Measurements from ENCODE around the gene DMRTC2.
A peak's percentile ranks its signal among the peaks of the same experiment; 100 is the strongest.

DMRTC2 gene

DNA sequence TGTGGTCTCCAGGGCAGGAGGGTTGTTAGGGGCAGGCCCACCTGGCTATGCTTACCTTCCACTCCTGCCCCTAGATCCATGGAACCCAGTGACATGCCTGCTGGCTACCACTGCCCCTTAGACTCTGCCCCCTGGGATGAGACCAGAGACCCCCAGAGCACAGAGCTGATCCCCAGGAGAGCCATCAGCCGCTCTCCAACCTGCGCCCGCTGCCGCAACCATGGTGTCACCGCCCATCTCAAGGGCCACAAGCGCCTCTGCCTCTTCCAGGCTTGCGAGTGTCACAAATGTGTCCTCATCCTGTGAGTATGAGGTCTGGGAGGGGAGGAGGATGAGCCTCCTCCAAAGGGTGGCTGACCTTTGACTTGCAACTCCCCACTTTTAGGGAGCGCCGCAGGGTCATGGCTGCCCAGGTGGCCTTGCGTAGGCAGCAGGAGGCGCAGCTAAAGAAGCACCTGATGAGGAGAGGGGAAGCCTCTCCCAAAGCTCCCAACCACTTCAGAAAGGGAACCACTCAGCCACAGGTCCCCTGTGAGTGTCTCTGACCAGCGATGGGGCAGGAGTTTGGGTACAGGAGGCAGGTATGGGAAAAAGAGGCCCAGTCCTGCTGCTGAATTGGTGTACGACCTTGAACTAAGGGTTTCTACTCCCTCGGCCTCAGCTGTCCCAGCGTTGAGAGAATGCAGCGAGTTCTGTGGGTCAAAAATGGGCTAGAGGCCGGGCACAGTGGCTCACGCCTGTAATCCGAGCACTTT is 2.7 kb downstream of the DMRTC2 start:
- no peak for DNase-seq (ENCODE audit: low read depth, low spot score)

DNA sequence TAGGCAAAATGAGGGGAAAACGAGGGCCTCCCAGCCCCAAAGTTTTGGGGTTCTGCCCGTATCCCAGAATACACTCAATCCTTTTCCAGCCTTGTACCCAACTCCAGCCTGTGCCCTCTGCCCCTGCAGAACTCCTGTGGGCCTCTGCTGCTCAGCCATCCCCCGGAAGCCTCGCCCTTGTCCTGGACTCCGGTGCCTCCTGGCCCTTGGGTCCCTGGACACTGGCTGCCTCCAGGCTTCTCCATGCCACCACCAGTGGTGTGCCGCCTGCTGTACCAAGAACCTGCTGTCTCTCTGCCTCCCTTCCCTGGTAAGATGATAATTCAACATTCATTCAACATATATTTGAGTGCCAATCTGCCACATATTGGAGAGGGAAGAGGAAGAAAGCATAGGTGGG is 3.8 kb downstream of the DMRTC2 start:
- DNase-seq (ENCODE audit: low read depth, low spot score) = no peak

DNA sequence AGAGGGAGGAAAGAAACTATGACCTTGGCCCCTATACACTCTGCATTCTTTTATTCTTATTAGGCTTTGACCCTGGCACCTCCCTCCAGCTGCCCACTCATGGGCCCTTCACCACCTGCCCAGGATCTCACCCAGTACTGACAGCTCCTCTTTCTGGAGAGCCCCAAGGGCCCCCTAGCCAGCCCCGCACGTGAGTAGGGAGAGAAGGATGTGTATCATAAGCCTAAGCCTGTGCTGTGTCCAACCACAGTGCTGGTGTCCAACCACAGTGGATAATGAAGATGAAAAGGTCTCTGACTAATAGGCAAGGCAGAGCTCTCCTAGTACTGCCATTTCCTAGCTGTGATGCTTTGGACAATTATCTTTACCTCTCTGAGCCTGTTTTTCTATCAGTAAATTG is 4.2 kb downstream of the DMRTC2 start:
- no peak for DNase-seq (ENCODE audit: low read depth, low spot score)

DNA sequence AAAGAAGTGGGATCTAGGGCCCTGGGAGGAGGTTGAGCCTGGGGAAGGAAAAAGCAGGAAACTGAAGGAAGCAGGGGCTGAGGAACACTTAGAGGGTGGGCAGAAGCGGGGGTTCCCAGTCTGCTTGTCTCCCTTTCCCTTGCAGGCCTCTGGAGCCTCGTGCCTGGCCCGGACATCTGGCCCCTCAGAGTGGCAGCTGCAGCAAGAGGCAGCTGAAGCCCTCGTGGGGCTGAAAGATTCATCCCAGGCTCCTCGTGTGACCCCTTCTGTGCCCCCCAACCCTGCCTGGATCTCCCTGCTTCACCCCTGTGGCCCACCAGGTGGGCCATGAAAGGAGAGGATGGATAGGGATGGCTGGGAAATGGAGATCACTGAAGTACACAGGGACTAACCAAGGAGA is 5.5 kb downstream of the DMRTC2 start:
- DNase-seq (ENCODE audit: low read depth, low spot score) = no peak

DNA sequence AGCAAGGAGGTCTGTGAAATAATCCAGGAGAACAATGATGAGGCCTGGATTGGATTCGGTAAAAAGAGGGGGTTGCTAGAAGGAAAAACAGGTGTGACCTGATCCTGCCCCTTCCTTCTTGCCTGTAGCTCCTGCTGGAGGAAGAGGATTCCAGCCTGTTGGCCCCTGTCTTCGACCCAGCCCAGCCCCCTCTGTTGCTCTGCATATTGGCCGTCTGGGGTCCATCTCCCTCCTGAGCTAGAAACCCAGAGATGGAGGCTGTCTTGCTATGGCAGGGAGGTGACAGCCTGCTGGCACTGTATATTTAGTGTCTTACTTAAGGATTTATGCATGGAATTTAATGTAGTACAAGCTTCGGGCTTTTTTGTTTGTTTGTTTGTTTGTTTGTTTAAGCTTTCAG is 6.6 kb downstream of the DMRTC2 start:
- no peak for DNase-seq (ENCODE audit: low read depth, low spot score)

DNA sequence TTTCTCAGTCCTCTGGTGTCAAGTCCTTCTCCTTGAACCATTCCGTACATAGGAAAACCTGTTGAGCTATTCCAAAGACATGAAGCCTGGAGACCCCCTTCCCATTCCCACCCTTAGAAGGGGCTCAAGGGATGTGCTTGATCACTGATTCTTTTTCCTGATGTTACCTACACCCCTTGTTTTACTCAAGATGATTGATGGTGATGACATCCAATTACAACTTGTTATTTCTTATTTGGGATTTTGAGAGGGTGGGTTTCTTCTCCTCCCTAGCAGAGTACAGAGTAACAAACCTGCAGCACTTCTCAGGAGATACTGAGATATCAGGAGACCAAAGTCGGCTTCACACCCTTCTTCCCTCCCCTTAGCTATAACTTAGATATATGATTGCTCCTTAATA is 8.5 kb downstream of the DMRTC2 start:
- no peak for DNase-seq (ENCODE audit: low read depth, low spot score)

DNA sequence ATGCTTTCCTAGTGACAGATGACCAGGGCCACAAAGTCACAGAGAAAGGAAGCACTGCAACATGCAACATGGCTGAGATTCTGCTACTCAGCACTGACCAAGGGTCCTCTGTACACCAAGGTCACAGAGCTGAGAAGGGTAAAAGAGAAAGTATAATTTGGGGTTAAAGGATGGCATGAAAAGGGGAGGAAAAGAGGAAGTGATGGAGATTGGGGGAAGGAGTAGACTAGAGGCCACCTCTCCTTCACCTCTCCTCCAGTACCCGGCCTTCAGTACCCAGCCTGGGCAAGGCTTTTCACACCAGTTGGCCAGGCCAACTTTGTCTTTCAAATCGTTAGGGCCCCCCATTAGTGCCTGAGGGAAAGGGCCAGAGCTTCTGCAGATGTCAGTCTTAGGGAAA is 8.9 kb downstream of the DMRTC2 start:
- no peak for DNase-seq (ENCODE audit: low read depth, low spot score)

DNA sequence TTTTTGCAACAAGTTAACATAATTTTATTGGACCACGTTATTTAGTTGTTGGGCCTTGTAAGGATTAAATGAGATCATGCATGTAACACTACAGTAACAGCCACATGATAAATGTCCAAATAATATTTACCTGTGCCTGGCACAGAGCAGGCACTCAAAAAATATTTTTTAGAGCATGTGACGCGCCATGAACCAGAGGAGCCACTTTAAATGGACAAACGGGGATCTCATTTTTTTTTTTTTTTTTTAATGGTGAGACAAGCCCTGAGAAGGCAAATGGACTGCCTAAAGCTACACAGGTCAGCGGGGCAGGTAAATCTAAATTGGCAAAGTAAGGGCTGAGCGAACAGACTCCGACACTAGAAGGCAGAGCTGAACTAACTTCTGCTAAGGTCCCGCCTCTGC is 14.4 kb downstream of the DMRTC2 start:
- DNase-seq (ENCODE audit: low read depth, low spot score) = no peak

DNA sequence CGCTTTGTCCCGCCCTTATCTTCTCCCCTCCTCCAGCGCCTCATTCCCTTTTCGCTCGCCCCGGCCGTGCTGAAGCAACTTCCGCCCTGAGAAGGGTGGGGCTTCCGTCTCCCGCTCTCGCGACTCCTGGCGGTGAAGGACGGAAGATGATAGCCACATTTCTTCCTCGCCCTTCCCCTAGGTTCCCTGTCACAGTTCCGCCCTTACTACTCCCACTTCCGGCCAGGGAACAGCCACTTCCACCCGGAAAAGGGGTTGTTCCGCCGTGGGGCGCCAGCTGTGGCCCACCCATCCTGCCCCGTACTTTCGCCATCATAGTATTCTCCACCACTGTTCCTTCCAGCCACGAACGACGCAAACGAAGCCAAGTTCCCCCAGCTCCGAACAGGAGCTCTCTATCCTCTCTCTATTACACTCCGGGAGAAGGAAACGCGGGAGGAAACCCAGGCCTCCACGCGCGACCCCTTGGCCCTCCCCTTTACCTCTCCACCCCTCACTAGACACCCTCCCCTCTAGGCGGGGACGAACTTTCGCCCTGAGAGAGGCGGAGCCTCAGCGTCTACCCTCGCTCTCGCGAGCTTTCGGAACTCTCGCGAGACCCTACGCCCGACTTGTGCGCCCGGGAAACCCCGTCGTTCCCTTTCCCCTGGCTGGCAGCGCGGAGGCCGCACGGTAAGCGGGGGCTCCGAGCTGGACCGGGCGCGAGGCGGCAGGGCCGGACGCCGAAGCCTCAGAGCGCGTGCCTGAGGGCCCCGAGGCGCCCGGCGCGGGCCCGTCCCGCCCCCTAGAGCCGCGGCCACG is 15.0 kb downstream of the DMRTC2 start, which contains the start of gene RPS19:
TSS of gene RPS19 (plus strand) at position 638 of the 801 bp plus-strand sequence. CDS start 520 bp downstream, outside the sequence.
- peak; percentile 97 for DNase-seq (ENCODE audit: low read depth, low spot score)

DNA sequence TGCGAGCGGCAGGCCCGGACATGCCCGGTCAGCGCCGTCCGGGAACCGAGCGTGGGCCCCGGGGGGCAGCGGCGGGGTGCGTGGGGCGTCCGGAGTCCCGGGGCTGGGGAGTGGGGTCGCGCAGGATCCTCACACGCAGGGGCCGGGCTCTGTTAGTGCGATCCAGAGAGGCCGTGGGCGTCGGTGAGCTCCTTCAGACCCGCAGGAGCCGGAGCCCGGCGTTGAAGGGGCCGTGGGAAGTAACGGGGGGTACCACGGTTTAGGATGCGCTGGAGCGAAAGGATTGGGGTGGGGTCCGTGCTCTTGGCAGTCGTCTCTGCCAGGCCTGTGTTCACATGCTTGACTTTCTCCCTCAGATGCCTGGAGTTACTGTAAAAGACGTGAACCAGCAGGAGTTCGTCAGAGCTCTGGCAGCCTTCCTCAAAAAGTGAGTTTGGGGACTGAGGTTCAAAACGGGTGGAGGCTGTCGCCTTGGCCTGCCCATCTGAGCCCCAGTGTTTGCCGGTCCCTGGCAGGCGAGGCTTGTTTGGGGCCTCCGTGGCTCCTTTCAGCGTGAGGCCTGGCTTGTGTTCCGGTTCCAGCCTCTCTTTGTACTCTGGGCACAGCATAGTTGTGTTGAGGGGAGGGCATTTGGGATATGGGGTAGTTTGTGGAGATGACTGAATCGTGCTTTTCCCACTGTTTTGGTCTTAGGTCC is 15.7 kb downstream of the DMRTC2 start:
- no peak for DNase-seq (ENCODE audit: low read depth, low spot score)

DNA sequence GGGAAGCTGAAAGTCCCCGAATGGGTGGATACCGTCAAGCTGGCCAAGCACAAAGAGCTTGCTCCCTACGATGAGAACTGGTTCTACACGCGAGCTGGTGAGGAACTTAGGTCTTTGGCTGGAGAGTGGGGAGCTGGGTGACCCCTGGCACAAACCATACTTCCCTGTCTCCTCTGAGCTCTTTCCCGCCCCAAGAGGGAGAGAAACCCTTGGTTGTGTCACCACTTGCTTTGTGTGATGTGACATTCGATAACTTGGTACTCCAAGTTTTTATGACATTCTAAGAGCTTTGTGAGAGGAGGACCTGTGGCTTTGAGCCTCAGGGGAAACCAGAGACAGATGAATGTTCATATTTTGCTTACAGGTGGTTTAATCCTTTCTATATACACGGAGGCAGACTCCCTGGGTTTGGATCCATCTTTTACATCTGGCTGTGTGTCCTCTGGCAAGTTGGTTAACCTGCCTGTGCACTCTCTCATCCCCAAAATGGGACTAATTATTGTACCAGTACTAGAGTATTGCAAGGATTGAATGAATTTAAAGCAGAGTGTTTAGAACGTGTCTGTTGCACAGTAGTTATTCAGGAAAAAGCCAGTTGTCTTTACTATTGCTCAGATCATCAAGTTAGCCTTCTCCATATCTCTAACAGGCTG is 16.4 kb downstream of the DMRTC2 start:
- DNase-seq (ENCODE audit: low read depth, low spot score) = no peak

DNA sequence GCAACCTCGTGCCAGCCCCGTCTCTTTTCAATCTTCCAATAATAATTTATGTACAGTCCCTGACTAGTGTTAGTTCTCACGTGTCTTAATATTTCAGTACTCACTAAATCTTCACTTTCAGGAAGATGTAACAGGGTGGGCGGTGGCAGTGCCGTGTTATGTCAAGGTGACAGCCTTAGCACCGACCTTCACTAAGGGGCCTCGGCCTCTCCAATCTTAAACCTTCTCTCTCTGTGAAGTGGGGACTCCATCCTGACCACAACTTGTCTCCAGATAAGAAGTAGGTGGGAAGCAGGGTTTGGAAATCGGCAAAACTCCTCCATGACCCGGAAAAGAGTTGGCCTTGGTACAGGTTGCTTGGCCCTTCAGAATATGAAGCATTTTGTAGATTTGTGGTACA is 17.0 kb downstream of the DMRTC2 start:
- no peak for DNase-seq (ENCODE audit: low read depth, low spot score)

DNA sequence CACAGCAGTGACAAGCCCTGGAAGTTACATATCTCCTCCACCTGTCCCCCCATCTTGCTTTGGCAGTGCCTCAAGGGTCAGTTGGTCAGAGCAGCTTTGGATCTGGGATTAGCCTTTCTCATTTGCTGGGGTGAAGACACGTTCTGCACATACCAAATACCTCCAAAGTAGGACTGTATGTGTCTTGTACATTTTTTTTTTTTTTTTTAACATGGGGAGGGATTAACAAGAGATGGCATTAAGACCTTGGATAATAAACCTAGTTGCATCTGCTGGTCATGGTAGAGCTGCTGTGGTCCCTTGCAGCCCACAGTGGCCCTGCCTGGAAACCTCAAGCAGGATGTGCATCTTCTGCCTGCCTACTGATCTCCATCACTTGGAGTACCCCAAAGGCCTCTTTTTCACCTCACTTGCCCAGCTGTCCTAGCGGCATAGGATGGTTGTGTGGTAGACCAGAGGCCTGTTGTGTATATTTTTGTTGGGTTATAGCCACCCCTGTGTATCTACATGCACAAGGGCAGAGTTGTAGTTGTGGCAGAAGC is 17.7 kb downstream of the DMRTC2 start:
- DNase-seq (ENCODE audit: low read depth, low spot score) = no peak

DNA sequence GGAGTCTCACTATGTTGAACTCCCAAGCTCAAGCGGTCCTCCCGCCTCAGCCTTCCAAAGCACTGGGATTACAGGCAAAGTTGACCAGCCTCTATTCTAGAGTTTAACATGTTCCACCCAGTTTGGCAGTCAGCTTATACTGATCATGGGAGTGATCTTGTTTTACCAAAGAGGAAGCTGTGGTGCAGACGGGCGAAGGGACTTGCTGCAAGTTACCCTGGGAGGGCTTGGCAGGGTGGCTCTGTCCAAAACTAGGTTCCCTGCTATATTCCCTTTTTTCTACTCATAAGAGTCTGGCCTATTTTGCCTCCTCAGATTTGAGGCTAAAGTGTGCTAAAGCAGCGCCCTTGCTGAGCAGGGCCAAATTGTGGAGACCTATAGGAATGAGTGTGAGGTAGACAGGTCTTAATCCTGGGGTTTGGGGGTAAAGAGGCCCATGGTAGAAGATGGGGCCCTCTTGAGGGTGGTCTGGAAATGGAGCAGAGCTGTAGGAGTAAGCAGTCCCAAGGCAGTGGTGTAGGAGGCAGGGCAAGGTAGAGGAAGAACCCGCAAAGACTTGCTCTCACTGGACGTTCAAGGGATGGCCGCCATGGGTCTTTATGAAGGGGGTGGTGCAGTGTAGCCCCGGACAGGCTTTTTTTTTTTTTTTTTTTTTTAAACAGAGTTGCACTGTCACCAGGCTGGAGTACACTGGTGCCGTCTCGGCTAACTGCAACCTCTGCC is 18.5 kb downstream of the DMRTC2 start:
- no peak for DNase-seq (ENCODE audit: low read depth, low spot score)

DNA sequence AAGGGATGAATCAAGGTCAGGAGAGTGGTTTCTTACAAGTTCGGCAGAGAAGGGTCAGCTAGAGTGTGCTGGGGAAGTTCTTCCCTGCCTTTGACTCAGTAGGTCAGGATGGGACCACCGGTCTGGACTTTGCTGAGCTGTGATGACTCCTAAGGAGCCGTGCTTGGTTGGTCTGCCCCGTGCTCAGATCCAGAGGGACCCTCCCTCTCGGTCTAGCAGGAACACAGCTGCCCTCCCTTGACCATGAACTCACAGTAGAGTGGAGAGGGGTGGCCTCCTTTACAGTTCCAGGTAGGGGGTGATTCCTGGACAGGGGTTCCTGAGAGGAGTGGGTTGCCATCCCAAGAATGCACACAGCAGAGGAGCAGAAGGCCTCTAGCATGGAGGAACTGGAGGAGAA is 19.5 kb downstream of the DMRTC2 start:
- DNase-seq (ENCODE audit: low read depth, low spot score) = no peak

DNA sequence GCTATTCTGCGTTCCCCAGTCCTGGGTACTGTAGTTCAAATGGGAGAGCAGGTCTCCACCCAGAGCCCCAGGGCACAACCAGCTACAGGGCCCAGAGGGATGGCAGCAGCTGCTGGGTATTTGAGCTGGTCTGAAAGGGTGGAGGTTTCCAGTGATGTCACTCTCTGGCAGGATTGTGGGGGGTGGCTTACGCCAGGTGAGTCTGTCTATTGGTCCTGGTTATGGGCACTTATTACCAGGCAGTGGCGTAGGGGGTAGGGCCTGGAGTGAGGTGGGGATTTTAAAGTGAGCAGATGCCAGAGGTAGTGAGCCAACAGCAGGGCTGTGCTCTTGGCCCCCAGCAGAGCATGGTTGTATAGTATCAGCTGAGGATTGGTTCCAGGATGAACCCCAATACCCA is 21.4 kb downstream of the DMRTC2 start:
- no peak for DNase-seq (ENCODE audit: low read depth, low spot score)

DNA sequence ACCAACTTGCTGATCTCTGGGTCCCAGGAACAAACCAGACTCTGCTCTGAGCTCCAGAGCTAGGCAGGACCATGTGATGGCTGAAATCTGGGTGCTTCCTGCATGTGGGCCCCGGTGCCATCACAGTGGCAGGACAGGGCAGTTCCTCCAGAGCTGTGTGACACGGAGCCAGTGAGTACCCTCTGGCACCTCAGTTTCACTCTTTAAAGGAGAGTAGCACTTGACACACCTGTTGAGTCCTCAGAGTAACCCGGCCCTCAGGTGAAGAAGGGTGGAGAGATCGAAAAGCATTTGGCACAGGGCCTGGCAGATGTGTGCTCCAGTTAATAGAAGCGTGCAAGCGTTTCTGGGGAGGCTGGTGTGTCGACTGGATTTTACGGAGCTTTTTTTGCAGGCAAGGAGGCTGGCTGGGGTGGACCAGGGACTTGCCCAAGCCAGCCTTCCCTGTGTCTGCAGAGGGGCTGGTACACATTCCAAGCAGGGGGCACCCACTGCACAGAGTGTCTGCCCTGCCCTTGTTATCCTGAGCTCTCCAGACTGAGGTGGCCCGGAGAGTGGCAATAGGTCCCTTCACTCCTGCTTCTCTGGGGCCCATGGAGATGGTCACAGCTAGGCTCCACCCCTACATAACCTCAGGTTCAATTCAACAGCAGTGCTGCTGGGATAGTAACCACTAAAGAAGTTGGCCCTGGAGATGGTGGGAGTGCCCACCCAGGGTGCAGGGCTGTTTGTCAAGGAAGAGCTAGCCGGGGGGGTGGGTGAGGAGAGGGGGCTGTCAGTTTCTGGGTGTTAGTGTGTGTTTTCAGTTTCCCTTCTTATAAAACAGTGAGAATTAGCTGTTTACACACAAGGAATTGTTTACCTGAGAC is 23.5 kb downstream of the DMRTC2 start:
- DNase-seq (ENCODE audit: low read depth, low spot score) = no peak

DNA sequence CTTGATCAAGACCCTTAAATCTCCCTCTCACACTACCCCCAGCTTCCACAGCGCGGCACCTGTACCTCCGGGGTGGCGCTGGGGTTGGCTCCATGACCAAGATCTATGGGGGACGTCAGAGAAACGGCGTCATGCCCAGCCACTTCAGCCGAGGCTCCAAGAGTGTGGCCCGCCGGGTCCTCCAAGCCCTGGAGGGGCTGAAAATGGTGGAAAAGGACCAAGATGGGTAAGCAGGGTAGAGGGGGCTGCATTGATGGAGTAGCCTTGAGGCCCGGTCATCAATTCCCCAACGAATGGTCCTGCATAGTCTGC is 24.1 kb downstream of the DMRTC2 start:
- DNase-seq (ENCODE audit: low read depth, low spot score) = no peak

DNA sequence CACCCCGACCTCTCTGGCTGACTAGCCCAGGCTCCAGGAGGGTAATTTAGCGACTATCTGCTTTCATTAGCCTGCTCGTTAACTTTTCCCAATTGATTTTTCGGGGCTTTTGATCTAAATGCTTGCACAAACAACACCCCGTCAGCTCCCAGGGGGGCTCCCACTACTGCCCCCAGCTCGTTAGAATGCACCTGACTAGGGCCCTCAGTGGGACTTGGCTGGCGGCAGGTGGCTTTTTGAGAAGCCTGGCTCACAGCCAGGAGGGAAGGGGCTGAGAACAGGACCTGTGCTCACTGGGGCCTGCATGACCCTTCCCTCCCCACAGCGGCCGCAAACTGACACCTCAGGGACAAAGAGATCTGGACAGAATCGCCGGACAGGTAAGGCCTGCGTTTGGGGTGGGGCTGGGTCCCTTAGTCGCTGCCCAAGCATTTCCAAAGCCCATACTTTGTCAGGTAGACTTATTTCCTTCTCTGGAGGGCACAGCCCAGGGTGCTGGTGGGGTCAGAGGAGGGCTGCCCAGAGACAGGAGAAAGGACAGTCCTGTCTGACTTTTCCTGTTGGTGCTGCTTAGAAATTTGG is 24.6 kb downstream of the DMRTC2 start:
- no peak for DNase-seq (ENCODE audit: low read depth, low spot score)

DNA sequence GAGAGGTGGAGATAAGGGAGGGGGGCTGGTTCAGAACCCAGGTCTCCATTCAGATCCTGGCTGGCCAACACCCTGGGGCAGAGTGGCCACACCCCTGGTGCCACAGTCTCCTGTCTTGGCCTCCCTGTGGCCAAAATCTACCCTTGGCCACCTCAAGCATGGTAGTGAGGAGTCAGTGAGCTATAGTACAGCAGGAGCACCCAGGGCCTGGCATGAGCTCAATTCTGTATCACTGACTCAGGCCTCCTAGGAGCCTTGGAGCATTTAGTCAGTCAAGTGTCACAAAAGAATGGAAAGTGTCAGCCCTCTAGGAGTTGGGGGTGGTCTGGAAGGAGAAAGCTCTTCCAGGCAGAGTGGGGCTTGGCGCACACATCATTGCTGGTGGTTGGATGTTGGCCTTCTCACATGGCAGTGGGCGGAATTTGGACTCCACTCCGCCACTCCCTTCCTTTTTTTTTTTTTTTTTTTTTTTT is 25.6 kb downstream of the DMRTC2 start:
- DNase-seq (ENCODE audit: low read depth, low spot score) = no peak
